Activated CD8-positive, alpha-beta memory T cell treated with anti-CD3 and anti-CD28 coated beads, Interleukin-2, amount 10 ng/mL, durations not matched to agents 7 days and 5 days (primary cell): ENCODE measurements around the gene BPNT1. TPM values are rescaled to one million over a fixed set of nuclear protein-coding genes. Genes with fewer than 3 reads are reported as not detected.
A peak's percentile ranks its signal among the peaks of the same experiment; 100 is the strongest.

Source experiments
- ATAC-seq: fragments of 150-1000 bp; cut with Tn5 transposase; one replicate; pipeline ENCODE4 v1.10.0; 2021; ENCODE audit warnings: moderate library complexity
- CTCF ChIA-PET: fragments of 350-600 bp; sonication (Branson Sonifier 250); formaldehyde crosslinking; loops from one replicate; lab custom pipeline; 2021; ENCODE audit warnings: antibody characterized with exemption; lab: Charles Lee
- DNase-seq: peaks from one replicate; pipeline ENCODE4 v3.0.0-alpha.2; 2020
- H3K27ac Mint-ChIP-seq: one replicate; pipeline ENCODE4 v1.8.0; 2021; ENCODE audit warnings: mild to moderate bottlenecking, mixed read lengths
- H3K27me3 Mint-ChIP-seq: one replicate; pipeline ENCODE4 v1.8.0; 2021; ENCODE audit warnings: mixed read lengths
- H3K36me3 Mint-ChIP-seq: one replicate; pipeline ENCODE4 v1.8.0; 2021; ENCODE audit warnings: mild to moderate bottlenecking, mixed read lengths
- H3K4me1 Mint-ChIP-seq: one replicate; pipeline ENCODE4 v1.8.0; 2021; ENCODE audit warnings: mixed read lengths
- H3K4me3 Mint-ChIP-seq: one replicate; pipeline ENCODE4 v1.8.0; 2021; ENCODE audit warnings: mild to moderate bottlenecking, moderate library complexity, mixed read lengths
- H3K9me3 Mint-ChIP-seq: one replicate; pipeline ENCODE4 v1.8.0; 2022; ENCODE audit warnings: low read depth, mixed read lengths
- microRNA-seq: library from miRNA; unstranded; fragments of <30 nt; microRNA quantifications from one replicate; pipeline ENCODE4 v1.2.0, GENCODE V29; 2022
- total RNA-seq, 2 experiments: library from RNA; stranded (reverse); gene quantifications; one replicate each; pipeline ENCODE4 v1.2.3, GENCODE V29; 2021

BPNT1 gene
- total RNA-seq, 2 experiments from 2014 or later = 22.5 to 27.7 TPM

DNA sequence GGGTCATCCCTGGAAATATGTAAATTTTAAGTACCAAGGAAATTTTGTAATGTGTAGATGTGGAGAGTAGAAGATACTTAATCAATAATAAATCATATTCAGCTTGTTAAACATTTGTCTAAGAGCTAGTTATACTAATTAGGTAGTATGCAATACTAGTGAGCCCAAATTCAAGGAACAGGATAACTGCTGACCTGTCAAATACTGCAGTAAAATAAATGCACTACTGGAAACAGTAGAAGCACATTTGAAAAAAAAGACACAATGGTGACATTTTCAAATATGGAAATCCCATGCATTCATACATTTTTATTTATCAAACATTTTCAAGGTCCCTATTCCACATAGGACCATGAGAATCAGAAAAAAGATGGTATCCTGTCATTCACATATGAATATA is 70.5 kb downstream of the BPNT1 start:
- Mint-ChIP-seq H3K36me3 (peaks cover 61% of the 10 kb centered on the region), H3K4me1 (peaks cover 18% of the 10 kb centered on the region), H3K4me3 (no peak overlapping the region), H3K9me3 (no peaks in the 10 kb centered on the region), H3K27me3 (no peaks in the 10 kb centered on the region), H3K27ac (no peak overlapping the region)
- ATAC-seq (no peak), DNase-seq (no peak)
- CTCF ChIA-PET = no interaction called here

DNA sequence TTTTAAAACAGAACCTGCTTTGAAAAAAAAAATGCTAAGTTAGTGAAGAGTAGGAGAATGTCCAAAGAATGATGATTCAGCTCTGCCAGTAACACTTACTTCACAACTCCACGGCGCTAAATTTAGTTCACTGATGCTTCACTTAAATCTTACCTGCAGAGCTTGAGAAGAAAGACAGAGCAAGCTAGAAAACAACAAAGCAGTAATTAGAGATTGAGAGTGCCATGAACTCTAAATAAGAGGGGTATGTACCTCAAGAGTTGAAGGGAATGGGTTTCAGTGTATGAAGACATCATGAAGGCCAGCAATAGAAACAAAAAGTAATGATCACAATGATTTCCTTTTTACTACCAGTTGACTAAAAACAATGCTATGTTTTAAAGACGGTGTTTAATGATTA is 76.1 kb downstream of the BPNT1 start:
- DNase-seq (no peak), ATAC-seq (no peak)
- Mint-ChIP-seq H3K27me3 (no peaks in the 10 kb centered on the region), H3K27ac (peak overlapping the region; percentile 68), H3K9me3 (no peaks in the 10 kb centered on the region), H3K4me1 (peaks cover 21% of the 10 kb centered on the region), H3K36me3 (peaks cover 51% of the 10 kb centered on the region), H3K4me3 (peak overlapping the region; percentile 3)
- CTCF ChIA-PET = interaction anchor here (1.5 kb wide), 1 partner anchor 10 kb away, joined by 4 read pairs; no protein-coding TSS in a partner anchor

DNA sequence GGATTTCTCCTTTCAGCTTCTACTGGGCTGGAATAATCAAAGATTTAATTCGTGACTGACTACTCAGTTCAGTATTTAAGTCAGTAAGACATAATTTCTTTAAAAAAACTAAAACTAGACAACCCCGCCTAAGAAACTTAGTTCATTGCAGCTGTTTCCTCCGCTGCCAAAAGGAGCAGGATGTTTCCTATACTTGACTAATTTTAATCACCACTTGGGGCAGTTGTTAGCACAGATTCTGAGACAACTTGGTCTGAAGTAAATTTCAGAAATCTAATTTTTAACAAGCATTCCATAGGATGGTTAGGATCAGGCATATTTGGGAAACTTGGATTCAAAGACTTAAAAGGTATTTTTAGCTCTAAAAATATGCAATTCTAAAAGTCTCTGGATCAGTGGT is 77.3 kb downstream of the BPNT1 start:
- no peak for DNase-seq
- peaks cover 21% of the 10 kb centered on the region for H3K4me1 Mint-ChIP-seq
- H3K27ac Mint-ChIP-seq = no peak overlapping the region
- H3K36me3 Mint-ChIP-seq = peaks cover 46% of the 10 kb centered on the region
- H3K9me3 Mint-ChIP-seq = no peaks in the 10 kb centered on the region
- CTCF ChIA-PET = interaction anchor here (1.5 to 1.7 kb wide), 3 partner anchors 9 to 101 kb away, joined by 4 to 5 read pairs (median 4); no protein-coding TSS in a partner anchor
- no peak for ATAC-seq
- H3K4me3 Mint-ChIP-seq = no peak overlapping the region
- H3K27me3 Mint-ChIP-seq = no peaks in the 10 kb centered on the region

DNA sequence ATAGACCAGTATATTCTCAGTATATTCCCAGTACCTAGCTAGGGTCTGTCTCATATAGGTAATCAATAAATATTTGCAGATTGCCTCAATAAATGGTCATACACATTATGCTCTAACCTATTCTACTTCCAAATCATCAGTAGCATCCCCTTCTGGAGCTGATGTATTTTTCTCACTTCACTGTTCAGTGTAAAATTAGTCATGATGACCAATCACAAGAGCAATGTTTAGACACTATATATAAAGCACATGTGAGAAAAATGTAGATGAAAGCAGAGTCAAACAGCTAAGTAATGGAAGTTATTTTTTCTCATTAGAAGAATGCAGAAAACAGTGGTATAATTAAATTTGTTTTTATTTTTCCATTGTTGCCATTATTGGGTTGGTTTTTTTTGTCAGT is 78.0 kb downstream of the BPNT1 start:
- no peaks in the 10 kb centered on the region for H3K9me3 Mint-ChIP-seq
- no peaks in the 10 kb centered on the region for H3K27me3 Mint-ChIP-seq
- ATAC-seq = no peak
- H3K36me3 Mint-ChIP-seq = peaks cover 49% of the 10 kb centered on the region
- no peak for DNase-seq
- H3K4me1 Mint-ChIP-seq = peaks cover 21% of the 10 kb centered on the region
- H3K27ac Mint-ChIP-seq = no peak overlapping the region
- no peak overlapping the region for H3K4me3 Mint-ChIP-seq
- CTCF ChIA-PET = interaction anchor here (1.5 to 1.7 kb wide), 2 partner anchors 33 to 102 kb away, joined by 4 to 5 read pairs; no protein-coding TSS in a partner anchor

Small RNA genes lying within 50 kb of the gene (microRNA-seq; reads per million reads assigned to microRNA genes)
- gene MIR194-1 = not detected
- not detected for gene MIR215

Other genes starting within 250 kb of the BPNT1 start
- not detected for gene SLC30A10, start 161.2 kb downstream of the BPNT1 start, total RNA-seq
- gene EPRS1, start 43.3 kb downstream of the BPNT1 start, total RNA-seq = 100 to 1,000 TPM; 100 to 144 TPM
- gene IARS2, start 4.3 kb upstream of the BPNT1 start, total RNA-seq = 10 to 100 TPM; 50.3 to 59.4 TPM
- 10 to 100 TPM; 46.6 to 54.0 TPM for gene RAB3GAP2, start 182.7 kb upstream of the BPNT1 start, total RNA-seq